ENCODE measurements around the gene PLXDC1.
"Not testable (repeated sequence)": the region's sequence is repeated elsewhere in the genome, so short reads cannot be mapped to it uniquely, and the experiment has no call there.

PLXDC1 gene

GRCh38 chr17:39178536-39178935, 27.1 kb upstream of the PLXDC1 start:
- DNase-seq, result no peak

GRCh38 chr17:39177256-39177655, 25.8 kb upstream of the PLXDC1 start:
- DNase-seq, result no peak

DNA sequence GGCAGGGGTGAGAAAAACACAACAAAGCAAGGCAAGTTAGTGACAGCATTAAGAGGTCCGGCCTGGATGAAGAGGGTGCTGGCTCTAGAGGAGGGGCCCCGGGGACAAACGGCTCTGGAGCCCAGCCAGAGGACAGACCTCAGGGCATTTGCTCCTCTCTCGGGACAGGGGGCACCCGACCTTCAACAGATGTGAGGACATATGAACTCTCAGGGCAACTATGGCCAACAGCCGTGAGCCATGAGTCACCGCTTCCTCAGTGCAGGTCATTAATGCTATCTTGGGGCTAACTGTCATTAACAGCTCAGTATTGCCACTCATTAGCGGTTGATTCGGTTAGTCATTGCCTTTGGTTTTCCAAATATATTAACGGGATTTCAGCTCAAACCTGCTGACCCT, 24.3 kb upstream of the PLXDC1 start:
- no peak for DNase-seq

- no peak for DNase-seq
Observed at GRCh38 chr17:39174920-39175694, 23.7 kb upstream of the PLXDC1 start.

DNA sequence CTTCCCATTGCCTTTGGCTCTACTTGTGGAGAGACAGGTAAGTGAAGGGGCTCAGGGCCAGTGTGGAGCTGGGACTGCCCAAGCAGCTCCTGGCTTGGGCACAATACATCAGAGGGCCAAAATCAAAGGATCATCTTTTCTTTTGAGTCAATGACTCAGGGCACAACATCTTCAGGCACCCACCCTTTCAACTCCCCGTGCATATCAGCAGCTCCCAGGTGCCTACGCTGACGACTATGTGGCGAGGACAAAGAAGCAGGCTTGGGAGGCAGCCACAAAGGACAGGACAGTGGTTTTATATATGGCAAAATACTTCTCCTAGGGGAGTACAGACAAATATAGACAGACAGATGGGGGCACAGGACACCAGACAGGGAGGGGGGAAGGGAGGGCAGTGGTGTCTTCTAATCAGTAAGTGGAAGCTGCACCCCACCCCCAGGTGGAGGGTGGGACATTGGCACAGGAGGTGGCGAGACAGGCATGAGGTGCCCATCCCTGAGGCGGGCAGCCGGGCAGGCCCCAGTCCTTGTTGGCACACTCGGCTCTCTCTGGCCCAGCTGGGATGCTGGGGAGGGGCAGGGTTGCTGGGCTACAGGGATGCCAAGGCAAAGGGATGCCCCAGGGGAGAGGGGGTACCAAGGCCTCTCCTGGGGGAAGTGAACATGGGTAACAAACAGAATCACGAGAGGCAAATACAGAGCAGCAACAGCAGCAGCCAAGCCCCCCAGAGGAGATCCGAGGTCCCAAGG, 22.3 kb upstream of the PLXDC1 start:
- DNase-seq, result no peak

- DNase-seq, result no peak
Observed at GRCh38 chr17:39173080-39173479, 21.6 kb upstream of the PLXDC1 start.

GRCh38 chr17:39171933-39172332, 20.5 kb upstream of the PLXDC1 start:
- DNase-seq, result no peak

GRCh38 chr17:39170558-39170957, 19.1 kb upstream of the PLXDC1 start:
- DNase-seq, result no peak

DNA sequence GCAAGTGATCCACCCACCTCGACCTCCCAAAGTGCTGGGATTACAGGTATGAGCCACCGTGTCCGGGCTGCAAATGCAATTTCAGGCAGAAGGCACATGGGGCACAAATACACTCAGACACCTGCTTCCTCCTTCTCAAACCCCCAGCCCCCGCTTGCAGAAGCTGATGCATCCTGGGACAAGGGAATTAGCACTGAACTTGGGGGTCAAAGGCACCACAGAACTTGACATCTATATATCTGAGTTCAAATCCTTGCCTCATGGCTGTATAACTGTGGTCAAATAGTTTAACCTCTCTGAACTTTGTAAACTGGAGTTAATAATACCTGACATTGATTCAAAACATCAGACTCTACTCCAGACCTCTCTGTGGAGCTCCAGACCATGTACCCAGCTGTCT, 18.7 kb upstream of the PLXDC1 start:
- DNase-seq, result no peak

DNA sequence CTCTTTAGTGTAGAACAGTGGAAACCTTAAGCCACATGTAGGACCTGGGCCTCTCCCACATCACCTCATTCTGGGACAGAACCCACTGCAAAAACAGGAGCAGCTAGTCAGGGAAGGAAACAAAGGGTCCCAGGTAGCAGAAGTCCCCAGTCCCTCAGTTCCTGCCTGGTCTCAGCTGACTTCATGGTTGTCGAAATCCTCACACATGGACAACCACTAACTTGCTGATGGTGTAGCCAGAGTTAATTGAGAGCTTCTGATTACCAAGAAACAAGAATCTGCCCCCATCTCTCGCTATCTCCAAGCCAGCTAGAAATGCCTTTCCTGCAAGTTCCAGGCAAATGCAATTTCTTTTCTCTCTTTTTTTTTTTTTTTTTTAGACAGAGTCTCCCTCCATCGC, 18.1 kb upstream of the PLXDC1 start:
- no peak for DNase-seq

- no peak for DNase-seq
Observed at GRCh38 chr17:39169101-39169500, 17.7 kb upstream of the PLXDC1 start.

- not testable (repeated sequence) for DNase-seq
Observed at GRCh38 chr17:39168503-39168902, 17.1 kb upstream of the PLXDC1 start.

DNA sequence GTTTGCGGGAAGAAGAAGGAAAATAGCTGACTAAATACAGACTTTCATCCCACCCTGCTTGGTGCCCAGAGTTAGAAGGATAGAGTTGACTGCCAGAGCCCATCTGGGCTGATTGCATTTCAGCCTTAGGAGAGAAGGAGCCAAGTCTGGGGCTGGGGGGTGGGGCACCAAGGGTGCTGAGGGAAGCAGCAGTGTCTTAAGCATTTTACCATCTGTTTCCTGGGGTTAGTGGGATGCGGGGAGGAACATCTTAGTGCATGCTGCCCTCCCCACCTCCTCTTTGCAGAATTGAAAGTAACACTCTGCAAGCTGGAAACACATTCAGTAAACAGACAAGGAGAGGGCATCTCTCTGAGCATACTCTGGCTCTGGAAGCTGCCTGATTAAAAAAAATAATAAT, 16.0 kb upstream of the PLXDC1 start:
- no peak for DNase-seq

- DNase-seq, result no peak
Observed at GRCh38 chr17:39166437-39167335, 15.2 kb upstream of the PLXDC1 start.

GRCh38 chr17:39165841-39166349, 14.5 kb upstream of the PLXDC1 start, which contains the start of gene ARL5C:
Gene ARL5C (minus strand): TSS chr17:39166161. CDS start chr17:39165760, 401 bp downstream.
- DNase-seq, result no peak

- no peak for DNase-seq
Observed at GRCh38 chr17:39165178-39165840, 13.9 kb upstream of the PLXDC1 start.

GRCh38 chr17:39164675-39165143, 13.3 kb upstream of the PLXDC1 start:
- DNase-seq, result peak; percentile 47

DNA sequence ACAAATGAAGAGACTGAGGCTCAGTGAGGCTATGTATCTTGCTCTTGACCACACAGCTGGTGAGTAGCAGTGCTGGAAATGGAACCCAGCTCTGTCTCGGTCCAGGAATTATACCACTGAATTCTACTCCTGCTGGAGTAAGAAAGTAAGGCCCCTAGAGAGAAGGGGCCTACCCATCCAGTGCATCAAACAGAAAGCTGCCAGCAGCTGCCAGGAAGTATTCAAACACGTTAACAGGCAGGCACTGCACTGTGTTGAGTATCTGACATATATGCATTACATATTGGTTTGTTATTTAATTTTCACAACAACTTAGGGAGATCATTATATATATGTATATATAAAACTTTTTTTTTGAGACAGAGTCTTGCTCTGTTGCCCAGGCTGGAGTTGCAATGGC, 10.5 kb upstream of the PLXDC1 start:
- DNase-seq, result no peak

- no peak for DNase-seq
Observed at GRCh38 chr17:39158623-39159022, 7.2 kb upstream of the PLXDC1 start.

DNA sequence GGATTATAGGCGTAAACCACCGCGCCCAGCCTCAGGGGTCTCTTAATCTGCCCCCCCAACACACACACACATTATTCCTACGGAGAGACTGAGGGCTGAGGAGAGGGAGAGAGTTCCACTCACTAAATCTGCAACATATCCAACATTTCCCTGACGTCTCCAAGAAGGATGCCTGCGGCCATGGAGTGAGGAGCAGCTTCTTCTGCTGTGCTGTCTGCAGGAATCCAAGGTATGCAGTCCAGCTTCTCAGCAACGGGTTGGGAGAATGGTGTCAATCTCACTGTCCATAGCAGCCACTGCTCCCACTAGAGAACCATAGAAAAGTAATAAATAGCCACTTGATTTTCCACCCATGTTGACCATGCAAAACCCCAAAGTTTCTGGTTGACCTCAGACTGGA, 5.1 kb upstream of the PLXDC1 start:
- no peak for DNase-seq

DNA sequence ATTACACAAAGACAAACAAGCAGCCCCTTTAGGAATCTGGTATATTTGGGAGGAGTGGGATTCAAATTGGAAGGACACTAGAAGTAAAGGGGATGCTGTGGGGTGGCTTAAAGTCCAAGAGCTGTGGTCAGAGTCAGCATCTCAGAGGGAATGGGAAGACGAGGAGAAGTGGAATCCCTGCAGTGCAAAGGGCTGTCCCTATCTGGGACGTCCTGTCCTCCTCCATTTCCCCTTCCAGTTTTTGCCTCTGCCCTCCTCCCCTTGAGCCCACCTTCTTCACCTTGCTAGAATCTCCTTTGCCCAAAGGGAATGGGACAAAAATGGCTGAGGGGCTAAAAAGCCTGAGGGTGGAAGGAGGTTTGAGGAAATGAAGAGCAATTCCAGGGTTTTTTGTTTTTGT, 4.2 kb upstream of the PLXDC1 start:
- DNase-seq, result no peak

DNA sequence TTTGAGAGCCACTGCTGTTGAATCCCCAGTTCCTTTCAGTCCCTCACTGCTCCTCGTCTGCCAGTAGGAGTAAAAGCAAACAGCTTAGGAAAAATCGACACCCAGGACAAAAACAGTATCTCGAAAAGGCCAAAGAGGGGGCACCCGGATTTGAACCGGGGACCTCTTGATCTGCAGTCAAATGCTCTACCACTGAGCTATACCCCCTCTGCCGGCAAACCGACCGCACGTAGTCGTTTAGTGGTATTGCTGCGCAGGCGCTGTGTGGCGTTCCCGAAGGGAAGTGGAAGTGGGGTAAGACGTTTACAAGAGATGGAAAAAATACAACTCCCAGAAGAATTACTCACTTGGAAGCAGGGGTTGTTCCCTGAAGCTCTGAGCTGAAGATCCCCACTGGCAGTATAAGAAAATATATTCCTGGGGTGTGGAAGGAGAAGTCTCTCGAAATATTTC, 2.2 kb upstream of the PLXDC1 start:
- DNase-seq, result peak; percentile 78

Measured in NCI-H446 treated with DMSO at 0.1 percent for 48 hours (cell line).